HG03558 (cell line): ENCODE measurements around the gene TOR1AIP2.

ENCODE experiments used
- ATAC-seq: cut with Tn5 transposase; IDR thresholded peaks from one replicate; pipeline ENCODE4 v1.9.1; 2021; ENCODE audit warnings: moderate number of reproducible peaks; ENCODE audit not compliant: unreplicated experiment; ENCODE audit errors: extremely low read depth

TOR1AIP2 gene

DNA sequence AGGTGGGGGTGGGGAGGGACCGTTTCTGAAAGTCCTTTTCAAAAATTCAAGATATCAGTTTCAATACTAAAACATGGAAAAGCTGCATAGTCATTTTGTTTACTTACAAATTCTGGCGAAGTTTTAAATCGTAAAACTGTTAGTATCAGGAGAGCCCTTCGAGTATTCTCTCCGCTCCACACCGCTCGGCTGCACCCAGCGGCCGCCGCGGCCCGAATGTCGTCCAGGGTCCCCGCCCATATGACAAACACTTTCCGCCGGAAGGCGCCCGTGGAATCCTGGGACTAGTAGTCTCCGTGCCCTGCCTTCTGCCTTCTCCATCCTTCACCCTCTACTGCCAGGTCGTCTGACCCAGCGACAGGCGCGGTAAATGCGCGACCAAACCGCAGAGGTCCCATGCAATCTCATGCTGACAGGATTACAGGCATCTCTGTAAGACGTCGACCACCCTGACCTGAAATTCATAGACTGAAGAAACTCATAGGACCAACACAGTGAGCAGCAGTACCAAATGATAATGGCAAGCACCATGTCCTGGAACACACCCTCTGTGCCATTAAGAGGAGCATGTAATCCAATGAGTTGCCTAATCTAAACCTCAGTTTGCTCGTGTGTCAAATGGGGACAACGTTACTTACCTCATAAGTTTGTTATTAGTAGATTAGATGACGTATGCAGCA is at the start of gene TOR1AIP2:
Gene TOR1AIP2 (minus strand): TSS at position 218 of the 680 bp plus-strand sequence. CDS start 25,138 bp downstream, outside the sequence.
- peak; percentile 46 for ATAC-seq

DNA sequence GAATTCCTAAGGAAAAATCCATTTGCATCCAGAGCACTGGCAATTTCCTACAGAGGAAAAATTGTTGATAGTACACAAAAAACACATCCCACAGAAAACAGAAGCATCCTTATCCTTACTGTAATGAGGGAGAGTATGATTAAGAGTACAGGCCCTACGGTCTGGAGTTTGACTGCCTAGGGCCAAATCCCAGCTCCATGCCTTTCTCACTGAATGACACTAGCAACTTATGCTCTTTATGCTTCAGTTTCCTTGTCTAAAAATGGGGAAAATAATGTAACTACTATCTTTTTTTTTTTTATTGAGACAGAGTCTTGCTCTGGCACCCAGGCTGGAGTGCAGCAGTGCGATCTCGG is 49.2 kb upstream of the TOR1AIP2 start:
- ATAC-seq = no peak

- ATAC-seq = no peak
Measured at GRCh38 chr1:179925922-179926849, 48.6 kb upstream of the TOR1AIP2 start.

DNA sequence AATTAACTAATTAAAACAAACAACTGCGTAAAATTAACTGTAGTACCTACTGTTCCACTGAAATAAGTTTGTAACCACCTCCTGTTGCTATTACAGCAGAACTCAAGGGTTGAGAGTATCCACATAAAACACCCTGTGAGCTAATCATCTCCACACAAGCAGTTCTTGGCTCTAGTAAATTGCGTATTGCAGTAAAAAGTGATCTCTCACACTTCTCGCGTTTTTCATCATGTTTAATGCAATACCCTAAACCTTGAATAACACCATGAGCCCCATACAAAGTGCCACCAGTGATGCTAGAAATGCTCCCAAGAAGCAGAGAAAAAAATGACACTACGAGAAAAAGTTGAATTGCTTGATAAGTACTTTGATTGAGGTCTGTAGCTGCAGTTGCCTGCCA is 47.7 kb upstream of the TOR1AIP2 start:
- ATAC-seq = no peak

GRCh38 chr1:179924268-179924667 is 46.7 kb upstream of the TOR1AIP2 start:
- no peak for ATAC-seq

DNA sequence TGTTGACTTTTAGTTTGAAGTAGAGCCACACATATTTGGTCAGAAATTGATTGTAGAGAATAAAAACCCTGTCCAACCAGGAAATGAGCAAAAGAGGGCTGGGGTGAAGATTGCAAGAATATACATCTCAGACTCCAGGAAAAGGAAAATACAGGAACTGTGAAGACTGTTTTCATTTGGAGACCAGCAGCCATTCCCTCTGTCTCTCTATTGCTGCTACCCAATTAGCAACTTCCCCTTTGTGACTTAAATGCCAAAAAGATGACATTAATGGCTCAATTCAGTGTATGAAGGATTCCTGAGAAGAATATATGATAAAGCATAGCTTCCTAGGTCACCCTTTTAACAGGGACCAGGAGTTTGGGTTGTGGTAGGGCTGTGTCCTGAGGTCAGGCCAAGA is 45.4 kb upstream of the TOR1AIP2 start:
- no peak for ATAC-seq

GRCh38 chr1:179921981-179922872 is 44.6 kb upstream of the TOR1AIP2 start:
- ATAC-seq = no peak

DNA sequence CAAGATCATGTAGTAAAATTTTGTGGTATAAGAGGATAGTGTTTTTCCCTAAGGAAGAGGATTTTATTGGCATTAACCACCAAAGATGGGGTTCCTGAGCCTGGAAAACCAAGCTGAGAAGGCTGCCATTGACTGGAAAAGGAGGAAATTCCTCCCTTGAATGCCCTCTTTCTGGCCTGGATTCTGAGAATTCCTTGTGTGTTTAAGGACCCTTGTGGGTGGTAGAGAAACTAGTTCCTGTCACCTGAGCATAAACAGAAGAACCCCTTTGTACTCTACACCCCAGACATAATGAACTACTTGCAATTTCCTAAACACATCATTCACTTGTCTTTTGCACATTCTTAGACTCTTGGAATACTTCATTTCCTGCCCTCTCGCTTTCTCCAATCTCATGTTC is 43.9 kb upstream of the TOR1AIP2 start:
- ATAC-seq = no peak

DNA sequence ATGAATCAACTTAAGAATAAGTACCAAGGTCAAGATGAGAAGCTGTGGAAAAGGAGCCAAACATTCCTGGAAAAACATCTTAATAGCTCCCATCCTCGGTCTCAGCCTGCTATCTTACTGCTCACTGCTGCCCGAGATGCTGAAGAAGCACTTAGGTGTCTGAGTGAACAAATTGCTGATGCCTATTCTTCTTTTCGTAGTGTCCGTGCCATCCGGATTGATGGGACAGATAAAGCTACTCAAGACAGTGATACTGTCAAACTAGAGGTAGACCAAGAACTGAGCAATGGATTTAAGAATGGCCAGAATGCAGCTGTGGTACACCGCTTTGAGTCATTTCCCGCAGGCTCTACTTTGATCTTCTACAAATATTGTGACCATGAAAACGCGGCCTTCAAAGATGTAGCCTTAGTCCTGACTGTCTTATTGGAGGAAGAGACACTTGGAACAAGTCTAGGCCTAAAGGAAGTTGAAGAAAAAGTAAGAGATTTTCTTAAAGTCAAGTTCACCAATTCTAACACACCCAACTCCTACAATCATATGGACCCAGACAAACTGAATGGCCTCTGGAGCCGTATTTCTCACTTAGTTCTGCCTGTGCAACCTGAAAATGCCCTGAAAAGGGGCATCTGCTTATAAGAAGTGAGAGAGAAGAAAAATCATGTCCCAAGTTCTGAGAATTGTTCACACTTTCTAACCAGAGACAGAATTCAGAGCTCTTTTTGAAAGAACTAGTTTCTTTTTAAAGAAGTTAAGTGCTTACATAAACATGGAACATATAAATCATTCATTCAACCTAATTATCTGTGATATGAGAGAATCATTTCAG is 40.2 kb upstream of the TOR1AIP2 start:
- ATAC-seq = no peak

GRCh38 chr1:179911812-179912211 is 34.2 kb upstream of the TOR1AIP2 start:
- no peak for ATAC-seq

DNA sequence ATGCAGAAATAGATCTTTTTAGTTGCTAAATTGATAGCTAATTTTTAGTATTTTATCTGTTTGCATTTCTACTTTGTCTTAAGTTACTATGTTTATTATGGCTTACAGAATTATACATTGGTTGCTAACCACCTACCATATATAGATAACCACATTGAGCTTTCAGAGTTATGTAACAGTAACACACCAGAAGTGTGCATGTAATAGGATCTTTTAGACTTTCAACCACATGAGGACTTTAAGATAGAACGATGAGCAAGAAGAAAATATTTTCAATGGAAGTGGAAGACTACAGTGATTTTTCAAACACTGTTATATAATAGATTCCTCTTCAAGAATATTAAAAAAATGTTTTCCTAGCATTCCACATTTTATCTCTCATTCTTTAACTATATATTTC is 33.3 kb upstream of the TOR1AIP2 start:
- ATAC-seq = no peak

GRCh38 chr1:179889589-179889988 is 12.0 kb upstream of the TOR1AIP2 start:
- no peak for ATAC-seq

DNA sequence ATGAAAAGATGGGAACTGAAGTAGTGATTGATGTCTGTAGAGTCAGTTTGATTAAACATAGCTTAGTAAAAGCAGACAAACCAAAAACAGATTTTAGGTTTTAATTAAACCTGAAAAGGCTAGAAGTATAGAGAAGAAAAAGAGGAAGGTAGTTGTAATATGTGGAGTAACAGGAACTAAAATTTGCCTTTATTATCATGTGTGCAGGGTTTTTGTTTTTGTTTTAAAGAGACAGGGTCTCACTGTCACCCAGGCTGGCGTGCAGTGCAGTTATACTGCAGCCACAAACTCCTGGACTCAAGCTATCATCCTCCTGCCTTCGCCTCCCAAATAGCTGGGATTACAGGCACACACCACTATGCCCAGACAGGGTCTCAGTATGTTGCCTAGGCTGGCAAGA is 10.5 kb upstream of the TOR1AIP2 start:
- ATAC-seq = no peak

- peak; percentile 20 for ATAC-seq
Measured at GRCh38 chr1:179883745-179884138, 6.1 kb upstream of the TOR1AIP2 start.

DNA sequence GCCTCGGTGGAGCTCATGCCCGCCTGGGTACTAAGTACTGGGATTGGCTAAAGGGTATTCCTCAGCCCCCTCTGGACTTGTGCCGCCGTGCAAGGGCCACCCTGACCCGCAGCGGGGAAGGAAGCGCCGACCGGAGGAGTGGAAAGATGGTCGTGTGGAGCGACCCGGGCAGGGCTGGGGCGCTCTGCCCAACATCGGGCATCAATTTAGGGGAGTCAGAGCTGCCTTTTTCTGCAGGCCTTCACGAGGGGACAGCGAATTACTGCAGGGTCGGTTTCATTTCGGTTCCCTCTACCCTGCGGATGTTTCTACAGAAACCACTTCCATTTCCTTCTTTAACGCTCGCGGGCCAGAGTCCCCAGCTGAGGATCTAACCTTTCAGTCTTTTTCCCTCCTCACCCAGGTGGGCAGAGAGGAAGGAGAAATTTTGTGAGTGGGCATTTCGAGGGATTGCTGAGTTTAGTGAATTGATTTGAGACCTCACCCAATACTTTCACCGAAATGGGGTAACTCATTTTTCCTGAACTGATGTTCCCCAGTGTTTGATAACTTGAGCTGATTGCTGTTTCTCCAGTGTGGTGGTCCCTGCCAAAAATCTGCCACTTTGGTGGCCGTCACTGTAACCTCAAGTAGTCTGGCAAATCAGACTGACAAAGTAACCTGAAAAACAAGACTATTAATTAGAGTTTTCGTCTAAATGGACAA is 5.6 kb upstream of the TOR1AIP2 start:
- ATAC-seq = no peak

DNA sequence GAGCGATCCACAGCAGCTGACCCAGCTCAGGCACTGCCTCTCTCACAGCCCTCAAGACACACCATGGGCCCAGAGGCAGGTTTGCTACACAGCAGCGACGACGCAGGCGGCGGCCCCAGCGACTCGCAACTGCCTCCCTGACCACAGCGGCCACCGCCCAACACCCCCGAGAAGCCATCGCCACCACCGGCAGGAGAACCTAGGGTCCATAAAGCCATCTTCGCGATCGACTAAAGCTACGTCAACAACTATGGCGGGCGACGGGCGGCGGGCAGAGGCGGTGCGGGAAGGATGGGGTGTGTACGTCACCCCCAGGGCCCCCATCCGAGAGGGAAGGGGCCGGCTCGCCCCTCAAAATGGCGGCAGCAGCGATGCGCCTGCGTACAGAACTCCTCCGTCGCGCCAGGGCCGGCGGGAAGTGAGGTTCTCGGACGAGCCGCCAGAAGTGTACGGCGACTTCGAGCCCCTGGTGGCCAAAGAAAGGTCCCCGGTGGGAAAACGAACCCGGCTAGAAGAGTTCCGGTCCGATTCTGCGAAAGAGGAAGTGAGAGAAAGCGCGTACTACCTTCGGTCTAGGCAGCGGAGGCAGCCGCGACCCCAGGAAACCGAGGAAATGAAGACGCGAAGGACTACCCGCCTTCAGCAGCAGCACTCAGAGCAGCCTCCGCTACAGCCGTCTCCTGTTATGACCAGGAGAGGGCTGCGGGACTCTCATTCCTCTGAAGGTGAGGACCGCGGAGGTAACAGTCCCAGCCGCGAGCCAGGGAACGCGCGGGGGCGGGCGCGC is 4.8 kb upstream of the TOR1AIP2 start, which contains the start of gene TOR1AIP1:
Gene TOR1AIP1 (plus strand): TSS at position 33 of the 787 bp plus-strand sequence. CDS start 218 bp downstream, at position 251.
- peak; percentile 53 for ATAC-seq

DNA sequence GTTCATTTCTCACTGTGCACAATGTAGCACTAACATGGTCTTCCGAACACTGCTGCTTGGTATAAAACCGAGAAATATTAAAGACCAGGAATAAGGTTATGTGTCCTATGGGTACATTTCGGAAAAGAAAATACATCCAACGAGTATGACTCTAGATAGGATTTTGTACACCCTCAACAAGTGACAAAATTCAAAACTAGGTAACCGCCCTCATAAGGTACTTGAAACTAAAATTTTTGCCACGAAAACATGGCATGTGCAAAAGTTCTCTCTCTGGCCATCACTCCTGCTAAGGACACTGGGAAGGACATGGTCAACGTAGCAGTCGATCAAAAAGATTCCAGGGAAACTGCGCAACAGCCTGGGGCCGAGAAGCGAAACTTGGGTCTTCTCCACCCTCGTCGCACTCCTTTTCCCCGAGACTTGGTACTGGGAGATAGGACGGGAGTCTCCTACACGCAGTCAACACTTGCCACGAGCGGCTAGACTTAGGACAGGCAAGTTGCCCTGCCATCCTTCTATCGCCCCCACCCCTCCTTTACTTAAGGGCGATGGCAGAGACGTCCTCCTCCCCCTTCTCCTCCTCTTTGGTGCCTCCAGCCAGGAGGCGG is 4.1 kb upstream of the TOR1AIP2 start:
- no peak for ATAC-seq

DNA sequence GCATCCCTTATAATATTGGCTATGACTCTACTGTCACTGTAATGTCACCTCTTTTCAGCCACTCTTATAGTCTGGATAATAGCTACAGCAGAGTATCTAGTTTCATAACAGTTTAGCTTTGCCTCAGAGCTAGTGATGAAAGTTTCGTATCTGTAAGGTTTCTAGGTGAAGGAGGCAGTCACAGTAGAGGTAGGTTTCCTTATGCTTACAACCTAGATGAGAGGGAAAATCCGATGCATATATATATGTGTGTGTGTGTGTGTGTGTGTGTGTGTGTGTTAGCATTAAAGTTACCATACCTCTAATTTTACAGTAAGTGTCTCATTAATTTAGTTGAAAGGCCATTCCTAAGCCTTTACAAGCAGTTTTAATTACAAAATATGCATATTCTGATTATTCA is 2.2 kb upstream of the TOR1AIP2 start:
- no peak for ATAC-seq
